CD4-positive, alpha-beta T cell (primary cell): ENCODE measurements around the gene LMO7. TPM values are rescaled to one million over a fixed set of nuclear protein-coding genes. Genes with fewer than 3 reads are reported as not detected.

Source experiments
- ATAC-seq: fragments of 200-7000 bp; cut with Tn5 transposase; one replicate; pipeline ENCODE4 v1.10.0; 2022; ENCODE audit warnings: mild to moderate bottlenecking; ENCODE audit not compliant: poor library complexity
- CTCF ChIA-PET: fragments of 350-600 bp; sonication (Branson Sonifier 250); formaldehyde crosslinking; loops from one replicate; lab custom pipeline; 2021; ENCODE audit warnings: antibody characterized with exemption, inconsistent platforms; lab: Charles Lee
- POLR2A ChIA-PET: fragments of 350-600 bp; sonication (Branson Sonifier 250); formaldehyde crosslinking; loops from one replicate; lab custom pipeline; 2021; ENCODE audit warnings: antibody characterized with exemption, inconsistent platforms; lab: Charles Lee
- DNase-seq, 14 experiments: peaks; one replicate each; pipeline ENCODE4 v3.0.0-alpha.2; 2013 to 2020; ENCODE audit warnings: mixed read lengths in 2 of 14
- H3K27ac ChIP-seq, 2 donors: one replicate each; pipeline versions ENCODE4 v1.5.1 to v1.7.0; 2013; ENCODE audit warnings: low read length in 2 of 2, low read depth in 1 of 2, mild to moderate bottlenecking in 1 of 2
- H3K27me3 ChIP-seq, 2 experiments: 1 replicate in 1 of 2; 2 replicates in 1 of 2; pipeline versions ENCODE4 v1.6.1 to v1.7.0; 2013; ENCODE audit warnings: low read length in 2 of 2, control low read depth in 1 of 2, mild to moderate bottlenecking in 1 of 2, moderate library complexity in 1 of 2; ENCODE audit not compliant: insufficient read depth in 2 of 2, control insufficient read depth in 1 of 2
- H3K36me3 ChIP-seq: one replicate; pipeline ENCODE4 v1.6.1; 2013; ENCODE audit warnings: low read length, control low read depth; ENCODE audit not compliant: insufficient read depth
- H3K4me1 ChIP-seq: one replicate; pipeline ENCODE4 v1.6.1; 2013; ENCODE audit warnings: low read length, control low read depth; ENCODE audit not compliant: insufficient read depth
- H3K4me3 ChIP-seq: one replicate; pipeline ENCODE4 v1.5.1; 2013; ENCODE audit warnings: mild to moderate bottlenecking, low read length, moderate library complexity
- H3K9me3 ChIP-seq, 2 experiments: 1 replicate in 1 of 2; 2 replicates in 1 of 2; pipeline versions ENCODE4 v1.6.1 to v1.7.0; 2013; ENCODE audit warnings: low read length in 2 of 2, mild to moderate bottlenecking in 2 of 2, control low read depth in 1 of 2, moderate library complexity in 1 of 2; ENCODE audit not compliant: control insufficient read depth in 1 of 2, insufficient read depth in 1 of 2
- H3K27ac Mint-ChIP-seq: one replicate; pipeline ENCODE4 v1.8.0; 2020; ENCODE audit warnings: mixed read lengths
- H3K27me3 Mint-ChIP-seq: one replicate; pipeline ENCODE4 v1.8.0; 2021; ENCODE audit warnings: mixed read lengths
- H3K36me3 Mint-ChIP-seq: one replicate; pipeline ENCODE4 v1.8.0; 2021; ENCODE audit warnings: low read depth, mixed read lengths
- H3K4me1 Mint-ChIP-seq: one replicate; pipeline ENCODE4 v1.8.0; 2021; ENCODE audit warnings: low read depth, mixed read lengths
- H3K4me3 Mint-ChIP-seq: one replicate; pipeline ENCODE4 v1.8.0; 2020; ENCODE audit warnings: mild to moderate bottlenecking, mixed read lengths
- H3K9me3 Mint-ChIP-seq: one replicate; pipeline ENCODE4 v1.8.0; 2020; ENCODE audit warnings: mixed read lengths
- CTCF ChIP-seq: fragments of 200-600 bp; IDR thresholded peaks from one replicate; pipeline ENCODE4 v1.8.0; 2022; ENCODE audit warnings: antibody characterized with exemption, mild to moderate bottlenecking
- intact Hi-C, 2 experiments: fragments of 100-400 bp; cut with DNase I in 1 of 2; cut with micrococcal nuclease in 1 of 2; formaldehyde crosslinking; loops; one replicate each; pipeline versions ENCODE4 v1.15.1 to v1.9.0; 2023 to 2025; cut with DNase I, micrococcal nuclease
- total RNA-seq, 174 experiments: library from RNA in 2 of 174; stranded (reverse) in 2 of 174; gene quantifications; one replicate each; pipeline ENCODE4 v1.2.3 and lab custom pipeline; 2021 to 2026

Gene LMO7
- total RNA-seq, 2 experiments from 2014 or later: 35.2 to 36.3 TPM

DNA sequence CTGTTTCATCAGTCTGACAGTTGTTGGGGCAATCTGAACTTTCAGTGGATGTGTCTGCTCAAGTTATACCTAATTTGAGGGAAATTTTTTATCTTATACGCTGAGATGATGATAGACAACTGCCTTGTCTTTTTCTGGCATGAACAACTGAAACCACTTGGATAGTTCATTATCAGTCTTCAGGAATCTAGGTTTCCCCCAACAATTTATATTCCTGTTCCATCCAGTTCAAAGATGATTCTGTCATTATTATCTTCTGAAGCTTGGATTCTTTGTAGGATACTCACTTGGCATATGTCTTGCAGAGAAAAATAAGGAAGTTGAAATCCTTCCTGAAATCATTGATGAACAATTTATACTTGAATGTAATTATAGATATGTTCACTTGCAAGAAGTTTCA, 193.7 kb downstream of the LMO7 start:
- peaks cover 86% of the 10 kb centered on the region for H3K36me3 Mint-ChIP-seq
- Histone ChIP-seq H3K27me3 (no peaks in the 10 kb centered on the region), H3K9me3 (peaks cover 0 to 10% of the 10 kb centered on the region in 2 experiments), H3K27ac (no peak overlapping the region), H3K4me1 (no peaks in the 10 kb centered on the region), H3K36me3 (peaks cover 8% of the 10 kb centered on the region), H3K4me3 (no peak overlapping the region)
- ChIA-PET POLR2A (no interaction called here), CTCF (no interaction called here)
- no peak overlapping the region for H3K4me3 Mint-ChIP-seq
- H3K4me1 Mint-ChIP-seq: no peaks in the 10 kb centered on the region
- H3K27me3 Mint-ChIP-seq: no peaks in the 10 kb centered on the region
- ATAC-seq (no peak), DNase-seq (no peak)
- intact Hi-C loops: no loop called here
- H3K27ac Mint-ChIP-seq: no peak overlapping the region
- no peak for TF ChIP-seq CTCF
- no peaks in the 10 kb centered on the region for H3K9me3 Mint-ChIP-seq

- ChIA-PET POLR2A (no interaction called here), CTCF (interaction anchor here (1.1 kb wide), 1 partner anchor 46 kb away, joined by 3 read pairs; no protein-coding TSS in a partner anchor)
- no peak for TF ChIP-seq CTCF
- DNase-seq (no peak), ATAC-seq (no peak)
- H3K4me3 ChIP-seq: no peak overlapping the region
- peaks cover 4% of the 10 kb centered on the region for H3K36me3 ChIP-seq
- H3K27ac ChIP-seq: no peak overlapping the region
- intact Hi-C loops: no loop called here
- no peak overlapping the region for H3K27ac Mint-ChIP-seq
- H3K9me3 Mint-ChIP-seq: no peaks in the 10 kb centered on the region
- H3K27me3 ChIP-seq: no peaks in the 10 kb centered on the region
- H3K4me1 Mint-ChIP-seq: no peaks in the 10 kb centered on the region
- H3K4me3 Mint-ChIP-seq: no peak overlapping the region
- H3K36me3 Mint-ChIP-seq: peaks cover 81% of the 10 kb centered on the region
- H3K27me3 Mint-ChIP-seq: no peaks in the 10 kb centered on the region
- peaks cover 0 to 10% of the 10 kb centered on the region in 2 experiments for H3K9me3 ChIP-seq
- no peaks in the 10 kb centered on the region for H3K4me1 ChIP-seq
These were observed 194.7 kb downstream of the LMO7 start for GRCh38 chr13:75830842-75831241.

- Mint-ChIP-seq H3K4me1 (no peaks in the 10 kb centered on the region), H3K9me3 (no peaks in the 10 kb centered on the region), H3K4me3 (no peak overlapping the region), H3K36me3 (peaks cover 80% of the 10 kb centered on the region), H3K27ac (no peak overlapping the region), H3K27me3 (no peaks in the 10 kb centered on the region)
- no peak overlapping the region for H3K27ac ChIP-seq
- peaks cover 0 to 10% of the 10 kb centered on the region in 2 experiments for H3K9me3 ChIP-seq
- H3K4me1 ChIP-seq: no peaks in the 10 kb centered on the region
- no peaks in the 10 kb centered on the region for H3K36me3 ChIP-seq
- CTCF ChIA-PET: interaction anchor here (1.1 kb wide), 1 partner anchor 45 kb away, joined by 3 read pairs; no protein-coding TSS in a partner anchor
- H3K4me3 ChIP-seq: no peak overlapping the region
- no peak for TF ChIP-seq CTCF
- no peaks in the 10 kb centered on the region for H3K27me3 ChIP-seq
- no peak for ATAC-seq
- POLR2A ChIA-PET: no interaction called here
- DNase-seq: no peak
- intact Hi-C loops: no loop called here
These were observed 195.3 kb downstream of the LMO7 start for GRCh38 chr13:75831389-75831788.
